ENCODE measurements around the gene IFNL4.

The IFNL4 gene

GRCh38 chr19:39238209-39238608 is 10.4 kb downstream of the IFNL4 start:
- DNase-seq (ENCODE audit: extremely low read depth, insufficient read length): no peak
- Histone ChIP-seq H3K4me3 (replicated peaks; ENCODE audit: low read depth, low read length) (no peak overlapping the region), H3K36me3 (ENCODE audit: control insufficient read depth, insufficient read depth, low read length) (no peaks in the 10 kb centered on the region), H3K27me3 (replicated peaks; ENCODE audit: control insufficient read depth, insufficient read depth, low read length) (no peaks in the 10 kb centered on the region)
- TF ChIP-seq CTCF (IDR thresholded peaks at IDR 0.05; ENCODE audit: insufficient read depth, low read length, poor library complexity, severe bottlenecking): no peak

GRCh38 chr19:39237200-39238184 is 11.2 kb downstream of the IFNL4 start:
- no peaks in the 10 kb centered on the region for H3K27me3 ChIP-seq (replicated peaks; ENCODE audit: control insufficient read depth, insufficient read depth, low read length)
- peak; percentile 74 for DNase-seq (ENCODE audit: extremely low read depth, insufficient read length)
- no peak for TF ChIP-seq CTCF (IDR thresholded peaks at IDR 0.05; ENCODE audit: insufficient read depth, low read length, poor library complexity, severe bottlenecking)
- H3K4me3 ChIP-seq (replicated peaks; ENCODE audit: low read depth, low read length): no peak overlapping the region
- no peaks in the 10 kb centered on the region for H3K36me3 ChIP-seq (ENCODE audit: control insufficient read depth, insufficient read depth, low read length)

GRCh38 chr19:39236527-39236926 is 12.1 kb downstream of the IFNL4 start:
- H3K4me3 ChIP-seq (replicated peaks; ENCODE audit: low read depth, low read length): no peak overlapping the region
- no peaks in the 10 kb centered on the region for H3K36me3 ChIP-seq (ENCODE audit: control insufficient read depth, insufficient read depth, low read length)
- H3K27me3 ChIP-seq (replicated peaks; ENCODE audit: control insufficient read depth, insufficient read depth, low read length): no peaks in the 10 kb centered on the region
- no peak for DNase-seq (ENCODE audit: extremely low read depth, insufficient read length)
- no peak for TF ChIP-seq CTCF (IDR thresholded peaks at IDR 0.05; ENCODE audit: insufficient read depth, low read length, poor library complexity, severe bottlenecking)

- Histone ChIP-seq H3K27me3 (replicated peaks; ENCODE audit: control insufficient read depth, insufficient read depth, low read length) (no peaks in the 10 kb centered on the region), H3K4me3 (replicated peaks; ENCODE audit: low read depth, low read length) (no peak overlapping the region), H3K36me3 (ENCODE audit: control insufficient read depth, insufficient read depth, low read length) (no peaks in the 10 kb centered on the region)
- TF ChIP-seq CTCF (IDR thresholded peaks at IDR 0.05; ENCODE audit: insufficient read depth, low read length, poor library complexity, severe bottlenecking): no peak
- DNase-seq (ENCODE audit: extremely low read depth, insufficient read length): no peak
Observed at GRCh38 chr19:39232708-39233107, 15.9 kb downstream of the IFNL4 start.

- Histone ChIP-seq H3K27me3 (replicated peaks; ENCODE audit: control insufficient read depth, insufficient read depth, low read length) (no peaks in the 10 kb centered on the region), H3K36me3 (ENCODE audit: control insufficient read depth, insufficient read depth, low read length) (no peaks in the 10 kb centered on the region), H3K4me3 (replicated peaks; ENCODE audit: low read depth, low read length) (no peak overlapping the region)
- DNase-seq (ENCODE audit: extremely low read depth, insufficient read length): no peak
- no peak for TF ChIP-seq CTCF (IDR thresholded peaks at IDR 0.05; ENCODE audit: insufficient read depth, low read length, poor library complexity, severe bottlenecking)
Observed at GRCh38 chr19:39230096-39230764, 18.4 kb downstream of the IFNL4 start.

All from GM06990 (cell line).